ENCODE data around the gene COL6A2.

GRCh38 chr21:46094401-46095082, 3.4 kb upstream of the COL6A2 start:
- TF ChIP-seq, protein P1, sequence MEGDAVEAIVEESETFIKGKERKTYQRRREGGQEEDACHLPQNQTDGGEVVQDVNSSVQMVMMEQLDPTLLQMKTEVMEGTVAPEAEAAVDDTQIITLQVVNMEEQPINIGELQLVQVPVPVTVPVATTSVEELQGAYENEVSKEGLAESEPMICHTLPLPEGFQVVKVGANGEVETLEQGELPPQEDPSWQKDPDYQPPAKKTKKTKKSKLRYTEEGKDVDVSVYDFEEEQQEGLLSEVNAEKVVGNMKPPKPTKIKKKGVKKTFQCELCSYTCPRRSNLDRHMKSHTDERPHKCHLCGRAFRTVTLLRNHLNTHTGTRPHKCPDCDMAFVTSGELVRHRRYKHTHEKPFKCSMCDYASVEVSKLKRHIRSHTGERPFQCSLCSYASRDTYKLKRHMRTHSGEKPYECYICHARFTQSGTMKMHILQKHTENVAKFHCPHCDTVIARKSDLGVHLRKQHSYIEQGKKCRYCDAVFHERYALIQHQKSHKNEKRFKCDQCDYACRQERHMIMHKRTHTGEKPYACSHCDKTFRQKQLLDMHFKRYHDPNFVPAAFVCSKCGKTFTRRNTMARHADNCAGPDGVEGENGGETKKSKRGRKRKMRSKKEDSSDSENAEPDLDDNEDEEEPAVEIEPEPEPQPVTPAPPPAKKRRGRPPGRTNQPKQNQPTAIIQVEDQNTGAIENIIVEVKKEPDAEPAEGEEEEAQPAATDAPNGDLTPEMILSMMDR (IDR thresholded peaks at IDR 0.05; ENCODE audit: insufficient read depth, low read depth, low read length) = no peak
- TF ChIP-seq EZH2 (IDR thresholded peaks at IDR 0.05; ENCODE audit: insufficient read depth, low read length) = no peak

All from astrocyte (in vitro differentiated cells and primary cell).